Tibial nerve (tissue), 4 donors: ENCODE measurements around the gene DAD1.

ENCODE experiments used
- EP300 ChIP-seq, 2 donors: sonication (generic); formaldehyde crosslinking; IDR thresholded peaks; one replicate each; pipeline ENCODE4 v1.6.1; 2017; ENCODE audit warnings: antibody characterized with exemption in 2 of 2, mild to moderate bottlenecking in 1 of 2
- TF ChIP-seq, protein P1 (sequence below), 5 experiments: fragments of 200-600 bp in 3 of 5; fragments of 450-650 bp in 2 of 5; sonication (generic) in 3 of 5; IDR thresholded peaks; one replicate each; pipeline ENCODE4 v1.5.1; 2016 to 2019; ENCODE audit warnings: antibody characterized with exemption in 5 of 5, mild to moderate bottlenecking in 3 of 5, moderate library complexity in 2 of 5

DNA sequence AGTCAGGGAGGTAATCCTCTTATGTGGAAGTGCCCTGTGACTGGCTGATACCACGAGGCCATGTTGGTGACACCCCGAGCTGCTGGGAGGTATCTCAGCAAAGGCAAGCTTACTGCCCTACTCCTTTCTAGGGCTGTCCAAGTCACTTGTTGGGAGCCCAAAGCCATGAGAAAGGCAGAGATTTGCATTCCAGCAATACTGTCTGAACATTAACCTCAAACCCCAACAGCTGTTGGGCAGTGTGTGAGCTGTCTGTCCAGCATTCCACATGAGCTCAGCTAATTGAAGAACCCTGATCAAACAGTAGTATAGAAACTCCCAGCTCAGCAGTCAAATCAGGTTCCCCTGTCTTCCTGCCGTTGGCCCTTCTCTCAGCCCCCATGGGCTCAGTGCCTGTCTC, 18.3 kb upstream of the DAD1 start:
- TF ChIP-seq, protein P1, sequence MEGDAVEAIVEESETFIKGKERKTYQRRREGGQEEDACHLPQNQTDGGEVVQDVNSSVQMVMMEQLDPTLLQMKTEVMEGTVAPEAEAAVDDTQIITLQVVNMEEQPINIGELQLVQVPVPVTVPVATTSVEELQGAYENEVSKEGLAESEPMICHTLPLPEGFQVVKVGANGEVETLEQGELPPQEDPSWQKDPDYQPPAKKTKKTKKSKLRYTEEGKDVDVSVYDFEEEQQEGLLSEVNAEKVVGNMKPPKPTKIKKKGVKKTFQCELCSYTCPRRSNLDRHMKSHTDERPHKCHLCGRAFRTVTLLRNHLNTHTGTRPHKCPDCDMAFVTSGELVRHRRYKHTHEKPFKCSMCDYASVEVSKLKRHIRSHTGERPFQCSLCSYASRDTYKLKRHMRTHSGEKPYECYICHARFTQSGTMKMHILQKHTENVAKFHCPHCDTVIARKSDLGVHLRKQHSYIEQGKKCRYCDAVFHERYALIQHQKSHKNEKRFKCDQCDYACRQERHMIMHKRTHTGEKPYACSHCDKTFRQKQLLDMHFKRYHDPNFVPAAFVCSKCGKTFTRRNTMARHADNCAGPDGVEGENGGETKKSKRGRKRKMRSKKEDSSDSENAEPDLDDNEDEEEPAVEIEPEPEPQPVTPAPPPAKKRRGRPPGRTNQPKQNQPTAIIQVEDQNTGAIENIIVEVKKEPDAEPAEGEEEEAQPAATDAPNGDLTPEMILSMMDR (IDR thresholded peaks at IDR 0.05), result no peak
- no peak for TF ChIP-seq EP300 (IDR thresholded peaks at IDR 0.05)
